Embryonic facial prominence (tissue), 1 donor: ENCODE results near the gene DTNA.

Experiments
- DNase-seq: peaks from one replicate; pipeline ENCODE4 v3.0.0-alpha.2; 2016; ENCODE audit errors: extremely low spot score

The DTNA gene

DNA sequence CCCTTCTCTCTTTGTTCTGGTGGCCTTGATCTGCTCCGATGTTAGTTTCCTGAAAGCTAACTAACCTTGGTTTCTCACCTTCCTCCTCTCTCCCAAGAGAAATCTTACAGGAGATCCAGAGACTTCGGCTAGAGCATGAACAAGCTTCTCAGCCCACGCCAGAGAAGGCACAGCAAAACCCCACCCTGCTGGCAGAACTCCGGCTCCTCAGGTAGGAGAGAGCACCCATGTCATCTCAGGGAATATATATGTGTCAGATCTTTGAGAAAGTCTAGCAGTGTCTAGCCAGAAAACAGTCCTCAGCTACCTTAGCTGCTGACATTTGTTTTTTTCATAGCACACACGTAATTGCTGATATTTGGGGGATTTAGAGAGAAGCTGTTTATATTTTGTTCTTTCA, 148.1 kb downstream of the DTNA start:
- DNase-seq: no peak

DNA sequence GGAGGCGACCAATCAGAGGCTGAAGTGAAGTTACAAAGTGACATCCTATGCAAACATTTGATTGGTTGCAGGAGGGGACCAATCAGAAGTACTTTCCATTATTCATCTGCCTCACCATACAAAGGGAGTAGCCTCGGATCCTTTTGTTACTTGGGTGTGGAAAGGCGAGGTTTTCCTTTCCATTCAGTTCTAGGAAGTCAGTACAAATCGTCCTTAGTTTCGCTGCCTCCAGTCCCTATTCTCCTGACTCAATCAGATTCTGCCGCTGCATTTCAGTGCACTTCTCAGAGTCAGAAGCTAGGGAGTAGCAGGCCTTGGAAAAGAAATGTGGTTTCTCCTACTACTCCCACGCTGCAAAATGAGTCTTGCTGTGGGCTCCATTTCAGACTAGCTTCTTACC, 149.4 kb downstream of the DTNA start:
- no peak for DNase-seq

DNA sequence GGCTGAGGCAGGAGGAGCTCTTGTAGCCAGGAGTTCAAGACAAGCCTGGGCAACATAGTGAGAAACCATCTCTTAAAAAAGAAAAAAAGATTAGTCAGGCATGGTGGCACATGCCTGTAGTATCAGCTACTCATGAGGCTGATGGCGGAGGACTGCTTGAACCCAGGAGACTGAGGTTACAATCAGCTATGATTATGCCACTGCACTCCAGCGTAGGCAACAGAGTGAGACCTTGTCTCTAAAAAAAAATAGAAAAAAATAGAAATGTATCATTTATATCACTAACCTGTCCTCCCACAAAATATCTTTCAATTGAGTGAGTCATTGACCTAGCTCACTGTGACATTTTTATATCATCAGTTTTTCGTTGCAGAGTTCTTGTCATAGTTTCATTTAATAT, 152.5 kb downstream of the DTNA start:
- DNase-seq: no peak

DNA sequence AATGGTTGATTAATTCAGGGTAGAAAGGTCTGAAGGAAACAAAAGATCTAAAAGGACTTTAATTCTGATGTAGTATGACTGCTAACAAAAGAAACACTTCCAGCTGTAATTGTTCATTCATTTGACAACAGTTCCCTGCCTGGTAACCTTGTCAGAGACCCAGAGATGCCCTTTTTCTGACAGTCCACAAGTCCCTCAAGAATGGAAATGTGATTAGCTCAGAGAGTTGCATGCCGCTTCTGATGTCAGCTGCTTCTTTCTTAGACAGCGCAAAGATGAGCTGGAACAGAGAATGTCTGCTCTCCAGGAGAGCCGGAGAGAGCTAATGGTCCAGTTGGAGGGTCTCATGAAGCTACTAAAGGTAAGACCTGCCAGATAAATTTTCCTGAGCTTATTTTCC, 153.6 kb downstream of the DTNA start:
- DNase-seq: no peak

DNA sequence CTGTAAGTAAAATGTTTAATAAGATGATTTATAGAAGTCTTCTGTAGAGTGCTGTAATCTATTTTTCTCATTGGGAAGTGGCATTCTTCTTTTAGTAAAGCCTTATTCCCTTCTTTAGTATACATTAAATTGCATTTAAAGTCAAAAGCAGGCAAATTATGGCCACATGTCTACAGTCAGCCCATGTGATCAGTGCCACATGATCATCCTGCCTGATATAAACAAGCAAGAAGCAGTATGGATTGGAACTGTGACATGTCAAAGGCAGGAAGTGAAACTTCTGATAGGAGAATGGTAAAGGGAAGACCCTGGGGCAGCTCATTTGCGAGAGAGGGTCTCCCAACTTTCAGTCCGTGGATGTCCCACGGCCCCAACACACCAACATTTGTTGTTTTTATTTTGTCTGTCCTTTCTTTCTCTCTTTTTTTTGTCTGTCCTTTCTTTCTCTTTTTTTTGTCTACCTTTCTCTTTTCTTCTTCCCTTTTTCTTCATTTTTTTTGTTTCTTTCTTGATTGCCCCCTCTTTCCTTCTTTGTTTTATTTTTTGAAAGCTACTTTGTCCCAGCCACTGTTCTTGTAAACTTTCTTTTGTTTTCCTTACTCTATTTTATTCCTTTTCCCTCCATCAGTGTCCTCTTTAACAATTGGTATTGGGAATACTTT, 154.9 kb downstream of the DTNA start:
- no peak for DNase-seq

DNA sequence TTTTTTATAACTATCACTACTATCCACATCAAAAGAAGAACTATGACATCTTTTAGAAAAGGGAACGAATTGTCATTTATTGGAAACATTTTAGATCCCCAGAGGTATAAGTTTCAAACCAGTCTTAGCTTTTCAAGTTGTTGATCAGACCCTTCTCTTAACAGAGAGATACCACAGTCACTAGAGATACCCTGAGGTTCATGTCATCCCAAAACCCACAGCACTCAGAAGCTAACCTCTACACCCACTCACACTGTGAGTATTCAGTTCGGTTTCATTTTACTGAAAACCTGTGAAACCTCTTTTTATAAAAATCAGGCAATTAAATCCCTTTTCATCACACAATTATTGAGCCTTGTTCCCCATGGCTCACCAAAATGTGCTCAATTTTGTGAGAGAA, 156.2 kb downstream of the DTNA start:
- DNase-seq: no peak

DNA sequence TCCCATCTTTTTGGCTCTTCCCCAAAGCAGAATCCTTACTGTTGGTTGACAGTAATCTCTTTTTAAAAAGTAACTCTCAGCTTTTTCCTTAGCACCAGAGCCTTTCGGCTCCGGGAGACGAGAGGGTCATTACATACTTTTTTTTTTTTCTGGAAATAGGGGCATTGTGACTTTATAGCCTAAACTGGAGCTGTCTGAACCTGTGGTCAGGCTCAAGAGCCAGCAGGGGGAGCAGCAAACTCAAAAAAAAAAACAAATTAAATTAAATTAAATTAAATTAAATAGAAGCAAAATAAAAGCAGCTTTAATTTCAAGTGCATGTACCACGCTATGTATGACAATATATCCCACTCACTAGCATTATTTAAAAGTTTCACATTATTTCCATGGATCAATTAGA, 156.6 kb downstream of the DTNA start:
- no peak for DNase-seq

DNA sequence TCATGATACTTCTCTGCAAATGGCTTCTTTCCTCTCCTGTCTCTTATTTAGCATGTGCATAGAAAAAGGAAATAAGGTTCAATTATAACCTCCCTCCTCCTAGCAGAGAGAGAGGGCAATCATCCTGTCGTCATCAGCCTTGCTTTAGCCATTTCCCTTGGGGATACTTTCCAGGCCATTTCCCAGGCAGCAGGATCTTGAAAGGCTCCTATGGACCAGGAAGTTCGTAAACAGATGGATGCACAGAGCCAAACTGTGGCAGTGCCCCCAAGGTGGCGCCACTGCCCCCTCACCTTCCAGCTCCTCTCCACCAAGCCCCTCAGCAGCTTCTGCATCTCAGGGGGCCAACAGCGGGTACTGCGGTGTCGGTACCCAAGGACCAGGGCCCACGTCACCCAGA, 157.4 kb downstream of the DTNA start:
- DNase-seq: no peak

DNA sequence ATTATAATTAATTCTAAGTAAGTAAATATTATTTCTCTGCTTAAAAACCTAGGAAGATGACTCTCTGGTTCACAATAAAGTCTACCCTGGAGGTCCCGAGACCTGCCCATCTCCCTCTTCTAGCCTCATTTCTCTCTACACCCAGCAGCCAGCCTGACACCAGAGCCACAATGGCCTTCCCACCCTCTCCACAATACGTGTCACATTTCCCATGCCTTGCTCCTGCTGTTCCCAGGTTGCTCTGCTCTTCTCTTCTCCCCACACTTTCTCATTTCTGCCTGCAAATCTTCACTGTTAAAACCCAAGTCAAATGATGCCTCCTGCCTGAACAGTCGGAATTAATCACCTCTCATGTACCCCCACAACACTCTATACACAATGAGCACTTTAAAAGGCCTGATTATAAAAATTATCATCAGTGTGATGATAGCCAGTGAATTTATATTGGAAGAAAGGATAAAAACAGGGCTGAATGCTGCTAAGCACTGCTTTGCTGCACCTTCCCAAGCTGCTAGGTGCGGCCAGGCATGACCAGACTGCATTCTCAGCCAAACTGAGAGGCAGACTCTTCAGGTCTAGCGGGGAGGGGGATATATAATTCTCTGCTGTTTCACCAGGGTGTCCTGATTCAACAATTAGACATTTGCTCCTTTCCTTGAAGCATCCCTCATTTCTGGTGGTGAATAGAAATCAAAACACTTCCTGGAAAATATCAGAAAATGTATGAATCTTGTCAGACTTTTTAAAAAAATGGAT, 160.6 kb downstream of the DTNA start:
- no peak for DNase-seq

DNA sequence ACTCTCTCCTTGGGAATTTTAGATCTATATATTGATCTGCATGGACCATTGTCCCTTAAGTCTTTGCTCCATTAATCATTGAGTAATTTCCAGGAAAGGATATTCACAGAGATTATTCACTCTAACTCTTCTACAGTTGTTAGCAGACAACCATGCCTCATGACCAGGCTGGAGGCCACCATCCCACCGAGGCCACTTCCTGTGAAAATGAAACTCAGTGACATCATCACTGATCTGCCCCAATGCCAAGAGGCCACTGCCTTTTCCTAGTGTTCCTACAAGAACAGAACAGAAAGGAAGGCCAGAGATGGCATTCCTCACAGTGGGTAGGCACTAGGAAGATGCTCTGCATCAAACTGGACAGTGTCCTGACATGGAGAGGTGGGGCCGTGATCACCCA, 161.3 kb downstream of the DTNA start:
- DNase-seq: no peak

DNA sequence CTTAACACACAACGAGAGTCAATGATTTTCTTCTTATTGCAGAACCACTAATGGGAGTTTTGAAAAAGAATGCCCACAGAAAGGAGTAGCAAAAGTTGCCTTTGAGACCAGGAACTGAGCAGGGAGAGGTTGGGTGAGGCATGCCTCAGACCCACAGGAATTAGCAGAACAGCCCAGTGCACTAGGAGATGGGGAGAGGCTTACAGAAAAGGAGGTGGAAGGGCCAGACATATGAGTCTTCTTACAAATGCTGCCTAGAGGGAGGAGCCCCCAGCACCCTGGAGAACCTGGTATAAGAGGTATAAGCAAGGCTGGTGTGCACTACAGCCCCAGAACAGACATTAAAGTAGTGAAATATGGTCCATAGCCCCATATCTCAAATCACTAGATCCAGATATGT, 162.0 kb downstream of the DTNA start:
- DNase-seq: no peak

DNA sequence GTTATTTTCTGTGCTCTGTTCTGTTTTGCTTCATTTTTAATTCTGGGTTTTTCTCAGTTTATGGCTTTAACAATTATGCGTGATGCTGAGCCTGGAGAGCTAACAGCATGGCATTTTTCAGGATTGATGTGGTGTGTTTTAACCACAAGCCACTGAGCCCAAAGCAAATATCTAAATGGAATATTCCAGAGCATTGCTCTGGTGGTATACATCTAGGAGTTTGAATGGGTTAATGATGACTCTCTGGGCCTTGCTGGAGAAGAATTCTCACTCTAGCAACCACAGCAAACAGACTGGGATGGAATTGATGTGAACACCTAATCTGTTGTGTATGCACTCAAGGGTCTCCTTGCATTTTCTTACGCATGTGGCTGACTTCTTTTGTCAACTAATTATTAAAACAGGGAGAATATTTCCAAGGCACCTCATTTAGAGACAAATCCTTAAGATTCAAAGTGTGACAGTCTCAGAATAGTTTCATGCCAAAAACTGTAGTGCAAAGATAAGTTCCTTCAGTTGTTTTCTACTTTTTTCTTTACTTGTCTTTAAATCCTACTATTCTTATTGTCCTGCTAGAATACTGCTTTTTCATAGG, 164.0 kb downstream of the DTNA start:
- no peak for DNase-seq

DNA sequence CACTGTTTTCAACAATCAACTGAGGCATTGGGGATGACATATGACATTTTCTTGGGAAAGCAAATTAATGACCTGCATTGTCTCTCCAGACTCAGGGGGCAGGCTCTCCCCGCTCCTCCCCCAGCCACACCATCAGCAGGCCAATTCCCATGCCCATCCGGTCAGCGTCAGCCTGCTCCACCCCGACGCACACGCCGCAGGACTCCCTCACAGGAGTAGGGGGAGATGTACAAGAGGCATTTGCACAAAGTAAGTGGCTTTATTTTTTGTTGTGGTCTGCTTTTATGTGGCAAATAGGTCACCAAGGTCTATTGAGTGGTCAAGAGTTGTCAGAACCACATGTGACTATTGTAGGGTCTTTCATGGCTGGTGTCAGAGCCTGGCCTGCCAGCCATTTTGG, 165.1 kb downstream of the DTNA start:
- no peak for DNase-seq

DNA sequence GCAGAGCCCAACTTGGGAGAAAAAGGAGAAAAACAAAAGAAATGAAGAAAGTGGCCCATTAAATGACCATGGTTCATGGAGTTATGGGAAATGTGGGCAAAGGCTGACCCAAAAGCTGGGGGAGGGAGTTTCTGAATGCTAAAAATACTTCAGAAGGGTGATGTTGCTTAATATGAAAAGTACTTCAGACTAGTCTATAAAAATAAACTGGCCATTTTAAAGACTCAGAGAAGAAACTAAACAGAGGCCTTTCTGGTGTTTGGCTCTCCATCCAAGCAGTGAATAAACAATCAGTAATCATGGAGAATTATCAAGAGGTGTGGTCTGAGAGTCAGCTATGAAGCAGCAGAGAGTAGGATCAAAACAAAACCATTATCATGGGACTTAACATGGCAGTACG, 170.3 kb downstream of the DTNA start:
- DNase-seq: no peak

DNA sequence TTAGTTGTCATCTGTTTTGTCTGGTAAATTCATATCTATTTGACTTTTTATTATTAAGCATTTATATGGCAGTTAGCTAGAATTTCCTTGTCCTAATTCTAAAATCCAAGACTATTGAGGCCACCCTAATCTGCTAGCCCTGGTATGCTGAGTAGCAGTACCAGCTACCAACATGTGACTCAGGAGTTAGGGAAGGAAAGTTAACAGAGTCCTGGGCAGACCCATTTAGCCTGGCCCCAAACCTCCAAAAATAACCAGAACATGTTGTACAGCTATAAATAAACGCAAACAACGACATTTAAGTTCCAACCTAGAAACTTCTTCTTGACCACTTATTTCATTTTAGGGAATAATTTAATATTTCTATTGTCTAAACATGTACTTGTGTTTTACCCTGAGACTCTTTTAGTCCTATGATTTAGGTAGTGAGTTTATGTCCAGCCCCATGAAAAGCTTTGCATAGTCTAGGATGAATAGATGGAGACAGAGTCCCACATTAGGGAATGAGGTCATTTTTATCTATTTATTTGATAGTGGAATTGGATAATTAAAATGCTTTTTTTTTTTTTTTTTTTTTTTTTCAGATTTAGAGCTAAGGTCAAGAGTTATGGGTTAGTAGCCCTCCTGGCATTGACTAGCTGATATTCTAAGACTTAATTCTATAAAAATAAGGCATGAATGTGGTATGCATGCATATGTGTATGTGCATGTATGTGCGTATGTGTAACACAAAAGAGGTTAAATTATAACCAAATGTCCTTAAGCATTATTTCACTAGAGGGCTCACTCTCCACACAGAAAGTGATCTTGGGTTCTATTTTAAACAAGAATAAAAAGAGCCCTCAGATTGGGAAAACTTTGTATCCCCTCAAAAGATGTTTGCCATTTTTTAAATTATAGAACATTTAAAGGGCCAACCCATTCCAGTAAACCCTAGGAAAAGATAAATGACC, 171.1 kb downstream of the DTNA start:
- DNase-seq: peak; percentile 32

DNA sequence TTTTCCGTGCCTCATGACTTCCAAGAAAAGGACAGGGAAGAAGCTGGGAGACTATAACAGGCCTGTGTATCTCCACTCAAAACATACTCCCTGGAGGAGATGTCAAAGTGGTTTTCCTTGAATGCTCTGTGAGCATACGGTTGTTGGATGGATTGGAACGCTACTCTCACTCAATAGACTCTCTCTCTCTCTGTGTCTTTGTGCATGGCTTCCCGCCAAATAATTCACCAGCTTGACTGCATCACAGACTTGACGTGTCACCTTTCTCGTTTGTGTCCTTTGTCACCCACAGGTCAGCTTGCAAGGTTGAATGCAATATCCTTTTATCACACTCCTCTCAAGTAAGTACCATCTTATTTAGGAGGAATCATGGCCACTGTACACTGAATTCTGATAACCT, 174.3 kb downstream of the DTNA start:
- no peak for DNase-seq

DNA sequence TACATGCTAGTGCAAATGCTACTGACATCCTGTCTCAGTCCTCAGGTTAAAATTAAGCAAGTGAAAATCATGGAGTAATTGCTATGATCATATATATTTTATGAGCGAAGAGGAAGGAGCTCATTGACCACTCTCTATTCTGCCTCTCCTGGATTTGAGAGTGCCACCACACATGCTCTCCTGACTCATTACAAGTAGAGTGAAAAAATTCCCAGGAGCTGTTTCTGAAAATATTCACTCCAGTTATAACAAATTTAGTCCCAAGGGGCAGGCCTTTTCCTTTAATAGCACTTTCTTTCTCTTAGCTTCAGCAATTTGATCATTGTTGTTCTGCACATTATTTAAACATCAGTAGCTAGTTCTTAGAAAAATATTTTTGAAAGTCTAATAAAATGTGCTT, 176.1 kb downstream of the DTNA start:
- DNase-seq: no peak

DNA sequence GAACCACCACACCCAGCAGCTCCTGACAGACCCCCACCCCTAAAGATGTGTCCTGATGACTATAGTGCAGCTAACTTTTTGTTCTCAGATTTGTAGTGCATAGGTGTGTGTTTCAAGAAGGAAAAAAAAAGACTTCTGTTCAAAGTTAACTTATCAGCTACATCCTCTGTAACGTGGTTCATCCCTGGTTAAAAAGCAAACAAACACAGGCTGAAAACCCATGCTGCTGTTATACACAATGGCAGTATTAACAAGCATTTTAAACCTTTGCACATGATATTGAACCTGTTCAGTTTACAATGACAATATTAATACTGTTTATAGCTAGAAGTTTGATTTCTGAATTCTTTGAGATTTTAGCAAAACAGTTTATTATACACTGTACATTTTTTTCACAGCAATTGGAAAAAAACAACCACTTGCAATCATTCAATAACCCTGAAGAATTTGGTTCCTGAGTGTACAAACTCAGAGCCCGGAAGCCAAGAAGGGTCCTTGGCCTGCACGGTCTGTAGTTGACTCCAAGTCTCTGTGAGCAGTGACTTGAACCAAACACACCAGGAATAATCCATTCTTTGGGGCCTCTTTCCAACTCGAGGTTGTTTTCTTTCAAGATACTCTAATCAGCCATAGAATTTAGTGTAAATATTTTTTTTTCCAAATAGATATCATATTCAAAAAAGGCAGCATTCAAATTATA, 177.9 kb downstream of the DTNA start:
- no peak for DNase-seq

DNA sequence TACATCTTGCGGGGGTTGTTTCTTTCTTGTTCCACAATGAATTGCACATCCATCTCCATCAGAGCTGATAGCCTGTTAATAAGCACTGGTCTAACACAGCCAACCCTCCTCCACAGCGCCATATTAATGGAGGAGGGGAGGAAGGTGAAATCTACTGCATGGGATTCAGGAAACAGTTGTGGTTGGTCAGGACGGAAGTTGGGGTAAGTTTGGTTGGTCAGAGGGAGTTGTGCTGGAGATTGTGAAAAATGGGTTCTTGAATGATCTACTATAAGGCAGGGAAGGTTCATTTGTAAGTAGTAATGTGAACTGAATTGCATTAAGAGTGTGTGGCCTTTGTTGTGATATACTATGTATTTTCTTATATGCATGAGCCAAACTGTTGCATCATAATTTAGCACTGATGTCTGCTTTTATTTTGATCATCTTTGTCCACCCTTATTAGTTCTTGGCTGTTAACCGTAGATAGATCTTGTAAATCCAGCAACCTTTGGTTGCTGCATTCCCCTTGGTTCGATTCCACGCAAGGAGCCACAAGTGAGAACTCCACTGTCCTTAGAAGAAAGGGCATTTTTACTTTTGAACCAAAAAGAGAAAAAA, 180.5 kb downstream of the DTNA start:
- no peak for DNase-seq

DNA sequence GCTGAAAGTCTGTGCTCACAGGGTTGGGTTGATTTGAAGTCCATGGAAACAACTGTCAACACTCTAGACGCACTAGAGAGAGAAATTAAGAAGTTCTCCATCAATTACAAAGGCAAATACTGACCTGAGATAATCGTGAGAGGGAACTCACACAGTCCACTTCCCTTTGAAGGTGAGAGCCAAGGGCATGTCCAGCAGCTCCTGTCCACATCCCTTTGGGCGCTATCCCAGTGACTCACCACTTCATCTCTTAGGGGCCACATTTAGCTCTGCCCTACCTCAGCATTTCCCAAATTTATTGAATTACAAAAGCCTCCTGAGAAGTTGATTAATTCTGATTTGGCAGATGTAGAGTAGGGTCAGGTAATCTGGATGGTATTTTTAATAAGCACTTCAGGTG, 182.3 kb downstream of the DTNA start:
- DNase-seq: no peak

DNA sequence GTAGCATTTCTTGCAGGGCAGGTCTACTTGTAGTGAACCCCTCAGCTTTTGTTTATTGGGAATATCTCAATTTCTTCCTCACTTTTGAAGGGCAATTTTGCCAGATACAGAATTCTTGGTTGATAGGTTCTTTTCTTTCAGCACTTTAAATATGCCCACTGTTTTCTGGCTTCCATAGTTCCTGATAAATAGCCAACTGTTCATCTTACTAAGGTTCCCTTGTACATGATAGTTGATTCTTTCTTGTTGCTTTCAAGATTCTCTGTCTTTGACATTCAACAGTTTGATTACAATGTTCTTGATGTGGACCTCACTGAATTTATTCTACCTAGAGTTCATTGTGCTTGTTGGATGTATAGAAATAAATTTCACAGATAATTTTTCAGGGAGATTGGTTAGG, 183.1 kb downstream of the DTNA start:
- no peak for DNase-seq
